Subcutaneous abdominal adipose tissue (tissue), 5 donors: ENCODE results near the gene BTBD17.

ENCODE experiments used
- H3K27ac ChIP-seq: one replicate; pipeline ENCODE4 v1.7.0; 2013; ENCODE audit warnings: low read depth, mild to moderate bottlenecking, inconsistent platforms, low read length, moderate library complexity
- H3K27me3 ChIP-seq, 5 donors: one replicate each; pipeline ENCODE4 v1.7.0; 2013; ENCODE audit warnings: low read length in 5 of 5, inconsistent platforms in 1 of 5; ENCODE audit not compliant: control insufficient read depth in 5 of 5, insufficient read depth in 4 of 5
- H3K36me3 ChIP-seq, 5 donors: one replicate each; pipeline ENCODE4 v1.7.0; 2013; ENCODE audit warnings: low read length in 5 of 5; ENCODE audit not compliant: control insufficient read depth in 5 of 5, insufficient read depth in 5 of 5
- H3K4me1 ChIP-seq, 5 donors: one replicate each; pipeline ENCODE4 v1.7.0; 2013; ENCODE audit warnings: low read length in 5 of 5, mild to moderate bottlenecking in 3 of 5, moderate library complexity in 1 of 5; ENCODE audit not compliant: control insufficient read depth in 5 of 5, insufficient read depth in 5 of 5
- H3K4me3 ChIP-seq, 5 donors: one replicate each; pipeline ENCODE4 v1.7.0; 2013; ENCODE audit warnings: low read length in 5 of 5, low read depth in 1 of 5
- H3K9ac ChIP-seq, 5 donors: one replicate each; pipeline ENCODE4 v1.7.0; 2013; ENCODE audit warnings: low read length in 5 of 5, mild to moderate bottlenecking in 4 of 5, moderate library complexity in 3 of 5
- H3K9me3 ChIP-seq, 5 donors: one replicate each; pipeline ENCODE4 v1.7.0; 2013; ENCODE audit warnings: low read length in 5 of 5; ENCODE audit not compliant: control insufficient read depth in 5 of 5
- donor health status: healthy.
- donor health status: healthy.
- donor health status: healthy.
- donor health status: healthy.
- donor health status: healthy.

The BTBD17 gene

DNA sequence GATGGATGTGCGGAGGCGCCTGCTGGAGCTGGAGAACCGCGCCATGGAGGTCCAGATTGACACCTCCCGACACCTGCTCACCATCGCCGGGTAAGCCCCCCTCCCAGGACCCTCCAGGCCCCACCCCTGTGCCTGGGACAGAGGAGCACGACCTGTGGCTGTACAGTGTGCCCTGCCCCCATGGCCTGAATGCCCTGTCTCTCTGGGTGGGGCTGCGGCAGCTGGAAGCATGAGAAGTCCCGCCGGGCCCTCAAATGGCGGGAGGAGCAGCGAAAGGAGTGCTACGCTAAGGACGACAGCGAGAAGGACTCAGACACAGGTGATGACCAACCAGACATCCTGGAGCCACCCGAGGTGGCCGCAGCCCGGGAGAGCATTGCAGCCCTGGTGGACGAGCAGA lies 11.2 kb downstream of the BTBD17 start:
- Histone ChIP-seq H3K9me3 (no peaks in the 10 kb centered on the region), H3K4me3 (no peak overlapping the region), H3K36me3 (no peaks in the 10 kb centered on the region), H3K27ac (no peak overlapping the region), H3K27me3 (peaks cover 44 to 61% (median 56%) of the 10 kb centered on the region in 5 donors), H3K9ac (no peak overlapping the region), H3K4me1 (no peaks in the 10 kb centered on the region)

DNA sequence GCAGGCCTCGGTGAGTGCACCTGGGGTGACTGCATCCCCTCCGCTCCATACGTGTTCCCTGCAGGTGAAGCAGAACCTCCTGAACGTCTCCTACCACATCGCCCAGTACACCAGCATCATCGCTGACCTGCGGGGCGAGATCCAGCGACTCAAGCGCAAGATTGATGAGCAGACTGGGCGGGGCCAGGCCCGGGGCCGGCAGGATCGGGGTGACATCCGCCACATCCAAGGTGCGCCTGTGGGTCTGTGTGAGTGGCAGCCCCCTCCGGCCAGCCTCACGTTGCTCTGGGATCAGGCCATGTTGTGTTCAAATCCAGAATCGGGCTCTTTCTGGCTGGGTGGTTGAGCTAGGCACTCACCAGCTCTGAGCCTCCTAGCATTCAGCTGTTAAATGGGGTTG lies 12.5 kb downstream of the BTBD17 start:
- no peak overlapping the region for H3K4me3 ChIP-seq
- H3K27me3 ChIP-seq, result peaks cover 47 to 51% (median 49%) of the 10 kb centered on the region in 5 donors
- no peaks in the 10 kb centered on the region for H3K36me3 ChIP-seq
- H3K27ac ChIP-seq, result no peak overlapping the region
- no peaks in the 10 kb centered on the region for H3K4me1 ChIP-seq
- no peaks in the 10 kb centered on the region for H3K9me3 ChIP-seq
- no peak overlapping the region for H3K9ac ChIP-seq

DNA sequence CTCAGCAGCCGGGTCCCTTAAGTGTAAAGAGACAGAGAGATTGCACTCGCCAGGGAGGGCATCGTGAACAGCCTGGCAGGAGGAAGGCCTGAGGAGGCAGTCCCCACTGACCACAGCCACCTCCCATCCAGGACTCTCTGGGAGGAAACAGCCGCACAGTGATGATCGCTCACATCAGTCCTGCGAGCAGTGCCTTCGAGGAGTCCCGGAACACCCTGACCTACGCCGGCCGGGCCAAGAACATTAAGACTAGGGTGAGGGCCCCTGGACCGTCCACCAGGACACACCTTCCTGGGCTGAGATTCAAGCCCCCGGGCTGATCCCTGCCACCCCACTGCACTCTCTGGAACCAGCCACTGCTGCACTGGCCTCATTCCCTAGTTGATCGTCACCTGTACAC lies 14.0 kb downstream of the BTBD17 start:
- no peaks in the 10 kb centered on the region for H3K36me3 ChIP-seq
- peaks cover 0 to 5% (median 0%) of the 10 kb centered on the region in 5 donors for H3K4me1 ChIP-seq
- H3K27me3 ChIP-seq, result peaks cover 33 to 45% (median 41%) of the 10 kb centered on the region in 5 donors
- H3K9me3 ChIP-seq, result no peaks in the 10 kb centered on the region
- H3K27ac ChIP-seq, result no peak overlapping the region
- no peak overlapping the region for H3K9ac ChIP-seq
- no peak overlapping the region for H3K4me3 ChIP-seq

DNA sequence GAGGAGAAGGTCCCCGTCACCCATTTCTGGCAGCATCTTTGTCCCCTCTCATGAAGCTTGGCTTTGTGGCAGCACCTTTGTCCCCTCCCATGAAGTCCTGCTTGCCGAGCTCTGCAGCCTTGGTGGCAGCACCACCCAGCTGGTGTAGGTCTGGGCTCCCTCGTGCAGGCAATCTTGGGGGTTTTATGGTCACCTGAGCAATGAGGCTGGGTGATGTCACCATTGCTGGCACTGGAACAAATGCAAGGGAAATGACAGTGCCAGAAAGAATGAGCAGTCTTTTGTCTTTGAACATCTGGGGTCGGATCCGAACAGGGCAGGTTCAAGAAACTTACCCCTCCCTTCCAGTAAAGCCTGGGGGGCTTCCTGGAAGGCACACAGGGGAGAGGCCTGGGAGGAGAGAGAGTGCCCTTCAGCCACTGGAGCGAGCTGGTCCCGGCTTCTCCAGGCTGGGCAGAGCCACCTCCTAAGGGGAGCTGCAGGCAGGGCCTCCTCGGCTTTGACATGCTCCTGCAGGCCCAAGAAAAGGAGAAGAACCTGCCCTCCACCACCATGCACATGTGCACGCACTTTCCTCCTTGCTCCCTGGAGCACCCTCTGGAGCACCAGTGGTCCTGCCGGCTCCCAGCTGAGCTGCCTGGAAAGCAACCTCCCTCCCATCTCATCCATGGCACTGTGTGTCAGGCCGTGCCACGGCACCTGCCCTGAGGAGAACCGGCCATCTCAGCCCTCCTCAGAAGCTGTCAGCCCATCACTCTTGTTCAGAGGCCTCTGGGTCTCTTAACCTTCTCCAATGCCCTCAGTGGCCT lies 16.0 kb downstream of the BTBD17 start:
- no peak overlapping the region for H3K4me3 ChIP-seq
- peaks cover 0 to 5% (median 0%) of the 10 kb centered on the region in 5 donors for H3K4me1 ChIP-seq
- H3K27me3 ChIP-seq, result peaks cover 16 to 33% (median 29%) of the 10 kb centered on the region in 5 donors
- H3K27ac ChIP-seq, result no peak overlapping the region
- H3K9ac ChIP-seq, result no peak overlapping the region
- H3K36me3 ChIP-seq, result no peaks in the 10 kb centered on the region
- no peaks in the 10 kb centered on the region for H3K9me3 ChIP-seq

DNA sequence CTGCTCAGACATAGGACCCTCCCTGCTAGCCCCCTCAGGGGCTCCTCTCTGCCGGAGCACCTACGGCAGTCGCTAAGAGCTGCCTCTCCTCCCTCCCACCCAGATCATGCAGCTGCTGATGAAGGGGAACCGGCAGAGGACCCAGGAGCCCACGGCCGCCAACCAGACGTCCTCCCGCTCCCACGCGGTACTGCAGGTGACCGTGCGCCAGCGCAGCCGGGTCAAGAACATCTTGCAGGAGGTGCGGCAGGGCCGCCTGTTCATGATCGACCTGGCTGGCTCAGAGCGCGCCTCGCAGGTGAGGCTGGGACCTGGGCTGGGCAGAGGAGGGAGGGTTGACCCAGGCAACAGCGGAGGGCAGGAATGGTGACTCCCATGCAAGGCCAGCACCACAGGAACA lies 17.0 kb downstream of the BTBD17 start:
- H3K4me3 ChIP-seq, result no peak overlapping the region
- H3K27me3 ChIP-seq, result peaks cover 9 to 35% (median 30%) of the 10 kb centered on the region in 5 donors
- no peak overlapping the region for H3K9ac ChIP-seq
- no peaks in the 10 kb centered on the region for H3K9me3 ChIP-seq
- H3K4me1 ChIP-seq, result peaks cover 0 to 5% (median 0%) of the 10 kb centered on the region in 5 donors
- H3K27ac ChIP-seq, result no peak overlapping the region
- no peaks in the 10 kb centered on the region for H3K36me3 ChIP-seq

DNA sequence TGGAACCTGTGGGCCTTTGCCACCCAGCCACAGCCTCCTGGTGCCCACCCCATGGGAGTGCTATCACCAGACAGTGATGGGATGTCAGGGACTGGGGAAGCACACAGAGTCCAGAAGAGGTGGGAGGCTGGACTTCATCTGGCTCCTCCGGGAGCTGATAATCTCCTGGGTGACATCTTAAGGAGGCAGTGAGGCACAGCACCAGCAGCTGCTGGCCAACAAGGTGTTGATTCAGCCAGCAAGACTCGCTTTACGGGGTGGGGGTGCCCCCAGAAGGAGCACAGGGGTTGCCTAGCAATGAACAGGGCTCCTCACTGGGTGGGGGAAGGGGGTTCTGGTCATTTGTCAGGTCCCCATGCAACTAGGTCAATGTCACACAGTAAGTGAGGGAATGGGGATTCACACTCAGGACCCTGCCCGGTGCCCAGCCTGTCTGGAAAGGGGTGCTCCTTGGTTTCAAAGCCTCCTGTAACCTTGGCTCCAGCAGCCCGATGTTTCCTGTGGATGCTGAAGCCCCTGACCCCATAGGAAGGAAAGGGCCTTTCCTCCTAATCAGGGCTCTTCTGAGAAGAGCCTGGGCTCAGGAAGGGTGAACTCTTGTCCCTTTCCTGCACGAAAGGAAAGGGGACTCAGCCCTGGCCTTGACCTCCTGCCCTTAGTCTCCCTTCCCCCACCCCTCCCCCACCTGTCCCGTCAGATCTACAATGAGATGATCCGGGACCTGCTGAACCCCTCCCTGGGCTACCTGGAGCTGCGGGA lies 18.0 kb downstream of the BTBD17 start:
- Histone ChIP-seq H3K4me3 (no peak overlapping the region), H3K36me3 (no peaks in the 10 kb centered on the region), H3K9me3 (no peaks in the 10 kb centered on the region), H3K27me3 (peaks cover 4 to 35% (median 32%) of the 10 kb centered on the region in 5 donors), H3K27ac (no peak overlapping the region), H3K9ac (no peak overlapping the region), H3K4me1 (peaks cover 0 to 5% (median 0%) of the 10 kb centered on the region in 5 donors)

DNA sequence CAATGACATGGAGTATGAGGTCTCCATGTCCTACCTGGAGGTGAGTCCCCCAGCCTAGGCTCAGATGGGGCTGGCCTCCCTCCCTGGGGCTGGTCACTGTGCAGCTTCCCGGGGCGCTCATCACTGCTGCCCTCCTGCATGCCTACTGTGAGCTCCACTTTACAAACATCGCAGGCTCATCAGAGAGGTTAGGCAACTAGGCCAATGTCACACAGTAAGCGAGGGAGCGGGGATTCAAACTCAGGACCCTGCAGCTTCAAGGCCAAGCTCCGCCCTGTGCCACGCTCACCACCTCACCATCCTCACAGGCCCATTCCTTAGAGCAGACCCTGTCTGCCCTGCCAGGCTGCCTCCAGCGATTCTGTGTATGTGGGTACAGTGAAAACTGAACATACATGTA lies 18.5 kb downstream of the BTBD17 start:
- H3K27me3 ChIP-seq, result peaks cover 8 to 35% (median 33%) of the 10 kb centered on the region in 5 donors
- peaks cover 0 to 5% (median 0%) of the 10 kb centered on the region in 5 donors for H3K4me1 ChIP-seq
- no peak overlapping the region for H3K27ac ChIP-seq
- H3K9ac ChIP-seq, result no peak overlapping the region
- no peaks in the 10 kb centered on the region for H3K36me3 ChIP-seq
- H3K9me3 ChIP-seq, result no peaks in the 10 kb centered on the region
- H3K4me3 ChIP-seq, result no peak overlapping the region

DNA sequence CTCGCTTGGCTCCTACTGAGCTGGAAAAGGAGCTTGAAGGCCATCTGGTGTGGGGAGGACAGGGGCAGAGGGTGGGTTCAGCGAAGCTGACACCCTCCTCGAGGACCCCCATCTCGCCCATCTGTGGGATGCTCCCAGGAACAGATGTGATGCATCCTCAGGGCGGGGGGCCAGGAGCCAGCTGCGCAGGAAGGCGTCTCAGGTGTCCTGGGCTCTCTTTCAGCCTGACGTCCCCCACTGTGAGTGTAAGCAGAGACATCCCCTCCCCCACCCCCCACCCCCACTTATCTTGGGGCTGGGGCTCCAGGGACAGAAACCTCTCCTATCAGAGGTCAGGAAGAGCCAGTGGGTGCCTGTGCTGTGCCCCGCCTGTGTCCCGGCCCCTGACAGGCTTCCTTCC lies 19.4 kb downstream of the BTBD17 start:
- Histone ChIP-seq H3K4me1 (peaks cover 0 to 5% (median 0%) of the 10 kb centered on the region in 5 donors), H3K4me3 (no peak overlapping the region), H3K27ac (no peak overlapping the region), H3K9me3 (no peaks in the 10 kb centered on the region), H3K36me3 (no peaks in the 10 kb centered on the region), H3K27me3 (peaks cover 15 to 37% (median 32%) of the 10 kb centered on the region in 5 donors), H3K9ac (no peak overlapping the region)

DNA sequence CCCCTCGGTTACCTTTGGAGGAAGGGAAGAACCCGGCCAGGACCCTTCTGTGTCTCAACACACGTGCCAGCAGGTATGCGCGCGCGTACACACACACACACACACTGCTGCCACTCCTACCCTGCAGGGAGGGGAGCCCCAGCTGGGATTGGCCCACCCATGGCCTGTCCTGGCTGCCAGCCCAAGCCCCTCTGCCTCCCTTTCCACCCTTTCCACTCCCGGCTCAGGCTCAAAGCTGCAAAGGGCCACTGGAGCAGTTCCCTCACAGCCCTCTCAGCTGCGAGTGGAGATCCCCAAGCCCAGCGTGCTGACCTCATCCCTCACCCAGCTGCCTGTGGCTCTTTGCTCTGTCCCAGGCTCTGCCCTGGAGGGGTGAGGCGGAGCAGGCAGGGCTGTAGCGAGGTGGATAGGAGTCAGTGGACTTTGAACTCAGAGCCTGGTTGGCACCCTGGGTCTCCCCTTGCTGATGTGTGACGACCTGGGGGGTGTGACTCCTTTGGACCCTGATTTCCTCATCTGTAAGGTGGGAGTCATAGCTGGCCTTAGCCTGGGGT lies 21.1 kb downstream of the BTBD17 start:
- H3K36me3 ChIP-seq, result no peaks in the 10 kb centered on the region
- H3K9me3 ChIP-seq, result no peaks in the 10 kb centered on the region
- H3K4me3 ChIP-seq, result no peak overlapping the region
- H3K27me3 ChIP-seq, result peaks cover 12 to 40% (median 32%) of the 10 kb centered on the region in 5 donors
- no peak overlapping the region for H3K9ac ChIP-seq
- no peak overlapping the region for H3K27ac ChIP-seq
- peaks cover 0 to 5% (median 0%) of the 10 kb centered on the region in 5 donors for H3K4me1 ChIP-seq
